AG10803 (cell line): ENCODE results near the gene TPPP.
"Not testable (repeated sequence)": the region's sequence is repeated elsewhere in the genome, so short reads cannot be mapped to it uniquely, and the experiment has no call there.

Experiments
- DNase-seq: peaks from one replicate; pipeline ENCODE4 v3.0.0; 2010; ENCODE audit warnings: low read depth
- H3K4me3 ChIP-seq: 2 replicates; pipeline ENCODE4 v1.5.1; 2011; ENCODE audit warnings: mild to moderate bottlenecking, low read length, control low read depth
- TF ChIP-seq, protein P1 (sequence below): conservative IDR thresholded peaks from 2 replicates; pipeline ENCODE4 v1.5.1; 2011; ENCODE audit warnings: mild to moderate bottlenecking, low read length, control low read depth, inconsistent platforms

Gene TPPP

DNA sequence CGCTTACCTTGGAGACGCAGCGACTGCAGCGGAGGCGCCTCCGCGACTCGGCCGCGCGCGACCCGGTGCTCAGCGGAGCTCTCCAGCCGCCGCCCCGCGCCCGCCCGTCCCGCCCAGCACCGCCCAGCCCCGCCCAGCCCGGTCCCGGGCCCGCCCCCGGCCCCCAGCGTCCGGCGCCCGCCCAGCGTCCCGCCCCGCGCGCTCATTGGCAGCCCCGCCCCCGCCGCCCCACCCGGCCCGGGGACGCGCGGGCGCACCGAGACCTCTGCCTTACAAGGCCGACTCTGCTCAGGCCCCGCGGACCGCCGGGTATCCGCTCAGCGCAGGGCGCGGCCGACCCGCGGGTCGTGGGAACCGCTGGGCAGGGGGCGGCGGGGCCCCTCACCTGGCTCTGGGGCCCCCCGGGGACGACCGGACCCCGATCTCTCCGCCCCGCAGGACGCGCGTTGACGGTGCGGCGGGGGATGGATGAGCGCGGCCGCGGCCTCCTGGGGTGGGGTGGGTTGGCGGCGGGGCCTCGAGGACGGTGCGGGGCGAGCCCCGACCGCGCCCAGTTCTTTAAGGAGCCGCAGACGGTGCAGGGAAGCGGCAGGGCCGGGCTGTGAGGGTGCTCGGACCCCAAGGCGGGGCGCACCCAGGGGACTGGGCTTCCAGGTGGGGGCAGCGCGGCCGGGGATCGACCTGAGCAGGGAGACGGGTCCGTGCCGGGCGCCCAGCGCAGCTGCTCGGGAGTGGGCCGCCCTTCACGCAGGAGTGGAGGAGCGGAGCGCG lies at the start of gene TPPP:
Gene TPPP, minus strand, starts transcription at position 82 of the 771 bp plus-strand sequence. CDS start 15,292 bp downstream, outside the sequence.
- DNase-seq, result peak; percentile 18
- H3K4me3 ChIP-seq, result not testable (repeated sequence)

DNA sequence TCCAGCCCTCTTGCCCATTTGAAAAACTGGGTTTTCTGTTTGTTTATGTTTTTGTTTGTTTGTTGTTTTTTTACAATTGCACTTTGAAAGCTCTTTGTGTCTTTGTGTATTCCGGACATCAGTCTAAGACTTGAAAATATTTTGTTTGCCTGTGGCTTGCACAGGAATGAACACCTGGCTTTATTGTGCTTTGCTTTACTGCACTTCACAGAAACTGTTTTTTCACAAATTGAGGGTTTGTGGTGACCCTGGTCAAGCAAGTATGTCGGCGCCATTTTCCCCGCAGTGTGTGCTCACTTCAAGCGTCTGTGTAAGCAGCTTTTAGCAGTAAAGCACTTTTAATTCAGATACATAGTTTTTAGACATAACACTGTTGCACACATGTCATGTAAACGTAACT lies 49.1 kb upstream of the TPPP start:
- not testable (repeated sequence) for H3K4me3 ChIP-seq, DNase-seq

DNA sequence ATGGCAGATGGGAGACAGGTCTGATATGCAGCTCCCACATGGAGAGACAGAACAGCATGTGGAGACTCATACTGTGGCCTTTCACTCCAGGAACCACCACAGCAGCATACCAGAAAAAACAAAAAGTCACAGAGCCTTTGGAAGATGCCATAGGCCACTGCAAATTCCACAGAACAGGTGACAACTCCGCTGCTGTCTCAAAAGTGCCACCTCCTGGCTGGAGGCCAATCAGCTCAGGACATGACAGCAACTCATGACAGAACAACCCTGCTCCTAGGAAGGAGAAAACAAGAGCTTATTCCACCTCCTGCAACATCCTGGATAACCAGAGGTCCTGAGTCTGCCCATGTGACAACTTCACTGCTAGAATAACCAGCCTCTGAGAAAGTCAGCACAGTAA lies 41.0 kb upstream of the TPPP start:
- not testable (repeated sequence) for DNase-seq, H3K4me3 ChIP-seq

DNA sequence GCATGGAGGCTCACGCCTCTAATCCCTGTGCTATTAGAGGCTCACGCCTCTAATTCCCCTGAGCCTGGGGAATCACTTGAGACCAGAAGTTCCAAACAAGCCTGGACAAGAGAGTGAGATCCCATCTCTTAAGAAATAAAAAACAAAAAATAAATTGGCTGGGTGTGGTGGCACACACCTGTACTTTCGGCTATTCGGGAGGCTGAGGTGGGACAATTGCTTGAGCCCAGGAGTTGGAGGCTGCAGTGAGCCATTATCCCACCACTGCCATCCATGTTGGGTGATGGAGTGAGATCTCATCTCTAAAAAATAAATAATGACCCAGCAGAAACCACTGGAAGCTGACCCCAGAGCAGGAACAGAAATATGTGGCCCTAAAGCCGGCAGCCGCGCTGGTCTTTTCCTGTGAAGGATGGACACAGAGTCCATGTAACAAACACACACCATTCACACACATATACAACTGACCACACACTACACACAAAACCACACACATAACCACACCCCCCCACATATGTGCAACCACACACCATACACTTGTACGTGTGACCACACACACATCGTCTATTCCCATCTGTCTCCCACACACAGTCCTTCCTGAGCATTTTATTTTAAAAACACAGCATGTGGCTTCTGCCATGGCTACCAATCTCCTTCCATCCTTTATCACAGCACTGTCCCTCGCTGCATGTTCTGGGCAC lies 39.8 kb upstream of the TPPP start:
- not testable (repeated sequence) for H3K4me3 ChIP-seq

DNA sequence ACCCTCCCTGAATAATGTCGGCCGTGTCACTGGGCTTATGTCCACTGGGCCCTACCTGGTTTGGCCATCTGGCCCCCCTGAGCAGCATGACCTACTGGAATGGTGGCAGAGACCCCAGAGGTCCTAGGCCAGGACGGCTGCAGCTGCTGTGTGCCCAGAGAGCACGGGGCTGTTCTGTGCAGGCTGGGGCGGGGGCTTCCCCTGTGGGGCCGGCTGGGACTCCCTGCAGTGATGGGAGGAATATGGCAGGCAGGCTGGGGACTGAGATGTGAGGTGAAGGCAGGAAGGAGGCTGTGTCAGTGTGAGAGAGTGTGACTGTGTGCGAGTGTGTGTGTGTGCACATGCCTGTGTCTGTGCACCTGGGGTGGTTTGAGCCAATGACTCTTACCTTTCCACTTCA lies 36.1 kb upstream of the TPPP start:
- not testable (repeated sequence) for DNase-seq, H3K4me3 ChIP-seq

More for the DNA sequence above, 39.8 kb upstream of the TPPP start:
- not testable (repeated sequence) for DNase-seq

DNA sequence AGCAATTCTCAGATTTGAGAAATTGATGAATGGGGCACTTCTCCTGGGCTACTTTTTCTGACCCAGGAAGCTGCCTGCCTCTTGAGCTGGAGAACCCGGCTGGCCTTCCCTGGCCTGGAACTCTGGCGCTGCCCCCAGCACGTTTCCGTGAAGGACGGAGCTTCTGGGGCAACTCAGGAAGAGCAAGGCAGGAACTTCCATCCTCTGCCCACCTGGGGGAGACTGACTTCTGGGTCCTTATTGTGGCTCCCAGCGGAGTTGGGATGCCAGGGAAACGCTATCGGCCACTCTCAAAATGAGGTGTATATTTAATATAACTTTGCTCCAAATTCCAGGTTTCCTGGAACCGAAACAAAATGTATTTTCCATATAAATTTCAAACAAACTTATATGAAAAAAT lies 33.9 kb upstream of the TPPP start:
- not testable (repeated sequence) for DNase-seq, H3K4me3 ChIP-seq

DNA sequence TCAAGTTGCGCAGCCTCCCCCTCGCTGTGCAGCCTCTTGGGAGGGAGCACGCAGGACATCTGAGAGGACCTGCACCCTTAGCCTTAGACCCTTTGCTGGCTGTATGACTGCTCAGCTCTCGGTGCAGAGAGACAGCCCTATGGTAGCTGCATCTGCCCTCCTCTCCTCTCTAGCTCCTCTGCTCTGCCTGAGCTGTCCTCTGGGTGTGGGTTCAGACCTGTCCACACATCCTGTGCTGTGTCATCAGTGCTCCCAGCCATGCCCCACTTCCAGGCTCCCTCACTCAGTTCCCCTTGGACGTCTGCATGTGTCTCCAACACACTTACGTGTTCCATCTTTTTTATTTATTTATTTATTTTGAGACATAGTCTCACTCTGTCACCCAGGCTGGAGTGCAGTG lies 30.7 kb upstream of the TPPP start:
- DNase-seq, H3K4me3 ChIP-seq: not testable (repeated sequence)

DNA sequence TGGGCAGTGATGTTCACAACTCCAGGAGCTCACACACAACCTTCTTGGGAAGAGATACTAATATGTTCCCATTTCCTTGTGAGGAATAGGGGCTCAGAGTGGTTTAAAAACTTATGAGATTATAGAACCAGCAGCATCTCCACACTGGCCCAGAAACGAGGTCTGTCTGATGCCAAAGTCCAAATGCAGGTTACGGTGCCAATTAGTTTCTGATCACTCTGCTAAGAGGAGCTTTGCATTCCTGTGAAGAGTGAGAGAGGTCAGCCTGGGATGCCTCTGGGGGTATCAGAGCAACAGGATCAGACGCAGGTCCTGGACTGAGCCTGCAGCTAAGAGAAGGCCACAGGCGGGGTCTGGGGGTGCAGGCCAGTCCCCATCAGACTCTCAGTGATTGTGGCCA lies 30.2 kb upstream of the TPPP start:
- H3K4me3 ChIP-seq, DNase-seq: not testable (repeated sequence)

DNA sequence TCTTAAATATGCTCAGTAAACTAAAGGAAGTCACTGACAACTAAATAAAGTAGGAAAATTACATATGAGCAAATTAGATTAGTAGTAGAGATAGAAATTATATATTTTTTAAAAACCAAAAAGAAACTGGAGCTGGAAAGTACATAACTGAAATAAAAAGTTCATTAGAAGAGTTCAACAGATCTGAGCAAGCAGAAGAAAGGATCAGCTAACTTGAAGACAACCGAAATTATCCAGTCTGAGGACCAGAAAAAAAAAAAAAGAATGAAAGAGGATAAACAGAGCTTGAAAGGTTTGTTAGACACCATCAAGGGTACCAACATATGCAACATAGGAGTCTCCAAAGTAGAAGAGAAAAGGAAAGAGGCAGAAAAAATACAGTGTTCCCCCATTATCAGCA lies 26.2 kb upstream of the TPPP start:
- not testable (repeated sequence) for DNase-seq, H3K4me3 ChIP-seq

DNA sequence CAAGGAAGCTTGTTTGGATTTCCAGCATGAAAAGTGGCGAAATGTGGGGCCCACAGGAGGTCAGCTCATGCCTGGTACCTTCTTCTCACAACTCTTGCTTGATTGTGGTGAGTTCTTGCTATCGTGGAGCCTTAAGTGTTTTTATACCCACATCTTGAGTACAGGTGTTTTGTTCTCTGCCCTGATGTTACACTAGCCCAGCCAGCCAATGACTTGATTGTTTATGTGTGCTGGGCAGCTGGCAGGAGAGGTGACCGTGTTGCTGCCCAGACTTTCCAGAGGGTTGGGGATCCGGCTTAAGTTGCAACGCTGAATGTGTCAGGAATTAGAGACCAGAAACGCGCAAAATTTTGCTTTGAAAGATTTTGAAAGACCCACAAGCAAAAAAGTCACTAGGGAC lies 24.0 kb upstream of the TPPP start:
- DNase-seq, result no peak
- no peak overlapping the region for H3K4me3 ChIP-seq
- TF ChIP-seq, protein P1, sequence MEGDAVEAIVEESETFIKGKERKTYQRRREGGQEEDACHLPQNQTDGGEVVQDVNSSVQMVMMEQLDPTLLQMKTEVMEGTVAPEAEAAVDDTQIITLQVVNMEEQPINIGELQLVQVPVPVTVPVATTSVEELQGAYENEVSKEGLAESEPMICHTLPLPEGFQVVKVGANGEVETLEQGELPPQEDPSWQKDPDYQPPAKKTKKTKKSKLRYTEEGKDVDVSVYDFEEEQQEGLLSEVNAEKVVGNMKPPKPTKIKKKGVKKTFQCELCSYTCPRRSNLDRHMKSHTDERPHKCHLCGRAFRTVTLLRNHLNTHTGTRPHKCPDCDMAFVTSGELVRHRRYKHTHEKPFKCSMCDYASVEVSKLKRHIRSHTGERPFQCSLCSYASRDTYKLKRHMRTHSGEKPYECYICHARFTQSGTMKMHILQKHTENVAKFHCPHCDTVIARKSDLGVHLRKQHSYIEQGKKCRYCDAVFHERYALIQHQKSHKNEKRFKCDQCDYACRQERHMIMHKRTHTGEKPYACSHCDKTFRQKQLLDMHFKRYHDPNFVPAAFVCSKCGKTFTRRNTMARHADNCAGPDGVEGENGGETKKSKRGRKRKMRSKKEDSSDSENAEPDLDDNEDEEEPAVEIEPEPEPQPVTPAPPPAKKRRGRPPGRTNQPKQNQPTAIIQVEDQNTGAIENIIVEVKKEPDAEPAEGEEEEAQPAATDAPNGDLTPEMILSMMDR, result no peak

DNA sequence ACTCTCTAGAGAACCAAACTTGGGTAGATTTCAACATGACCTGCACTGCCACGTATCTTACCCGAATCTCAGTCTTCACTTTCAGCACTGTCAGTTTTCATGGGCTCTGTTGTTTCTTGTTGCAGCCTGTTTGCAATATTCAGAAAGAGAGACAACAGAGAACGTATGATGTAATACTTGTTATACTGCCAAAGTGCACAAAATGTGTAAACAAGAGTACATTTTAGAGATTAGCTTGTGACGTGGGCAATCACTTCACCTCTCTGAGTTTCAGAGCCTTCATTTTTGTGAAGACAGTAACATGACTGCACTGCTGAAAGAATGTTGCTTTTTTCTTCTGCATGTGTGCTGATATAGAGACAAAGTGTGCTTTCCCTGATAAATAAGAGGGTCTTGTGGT lies 23.6 kb upstream of the TPPP start:
- not testable (repeated sequence) for H3K4me3 ChIP-seq, DNase-seq

DNA sequence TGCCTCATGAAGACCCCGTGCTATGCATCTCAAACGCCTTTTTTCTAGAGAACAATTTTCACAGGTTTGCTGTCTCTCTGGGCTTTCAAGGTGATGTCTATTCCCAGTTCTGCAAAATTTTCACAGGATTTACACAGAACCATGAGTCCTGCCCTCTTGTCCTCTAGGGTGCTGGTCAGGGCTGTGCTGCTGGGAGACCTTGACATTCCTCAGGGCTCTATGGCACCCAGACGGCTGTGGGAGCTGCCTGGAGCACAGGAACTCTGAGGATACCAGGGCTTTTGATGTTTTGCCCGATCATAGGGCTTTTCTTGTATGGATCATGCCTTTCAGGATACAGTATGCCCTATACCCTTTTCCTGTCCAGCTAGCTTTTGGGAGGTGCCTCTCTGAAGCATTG lies 22.5 kb upstream of the TPPP start:
- not testable (repeated sequence) for H3K4me3 ChIP-seq, DNase-seq

DNA sequence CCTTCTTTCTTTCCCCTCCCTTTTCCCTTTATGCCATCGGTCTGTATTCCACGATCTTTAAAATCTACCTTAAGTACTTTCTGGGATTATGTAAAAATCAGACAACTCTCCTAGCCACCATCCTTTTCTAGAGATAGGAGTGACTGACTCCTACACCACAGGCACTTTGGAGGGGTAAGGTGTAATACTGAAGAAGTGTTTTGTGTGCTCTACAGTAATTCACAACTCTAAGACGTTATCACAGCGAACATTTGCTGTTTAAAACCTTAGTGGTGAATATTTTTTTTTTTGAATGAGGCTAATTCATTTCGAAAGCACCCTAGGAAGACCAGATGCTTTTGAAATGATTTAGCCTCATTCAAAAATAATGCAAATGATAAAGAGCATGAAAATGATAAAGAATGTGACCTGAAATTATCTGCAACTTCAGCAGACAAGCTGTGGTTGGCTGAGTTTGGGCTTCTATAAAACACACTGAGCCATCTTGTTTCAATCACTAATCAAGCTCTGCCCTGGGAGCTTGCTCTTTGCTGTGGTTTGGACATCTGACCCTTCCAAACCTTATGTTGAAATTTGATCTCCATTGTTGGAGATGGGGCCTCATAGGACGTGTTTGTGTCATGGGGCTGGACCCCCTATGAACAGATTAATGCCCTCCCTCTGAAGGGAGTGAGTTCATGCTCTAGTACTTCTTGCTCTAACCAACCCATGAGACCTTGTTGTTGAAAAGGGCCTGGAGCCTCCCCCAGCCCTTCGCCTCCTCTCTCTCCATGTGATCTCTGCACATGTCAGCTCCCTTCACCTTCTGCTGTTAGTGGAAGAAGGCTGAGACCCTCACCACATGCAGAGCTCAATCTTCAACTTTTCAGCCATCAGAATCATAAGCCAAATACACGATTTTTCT lies 21.3 kb upstream of the TPPP start:
- not testable (repeated sequence) for H3K4me3 ChIP-seq, DNase-seq

DNA sequence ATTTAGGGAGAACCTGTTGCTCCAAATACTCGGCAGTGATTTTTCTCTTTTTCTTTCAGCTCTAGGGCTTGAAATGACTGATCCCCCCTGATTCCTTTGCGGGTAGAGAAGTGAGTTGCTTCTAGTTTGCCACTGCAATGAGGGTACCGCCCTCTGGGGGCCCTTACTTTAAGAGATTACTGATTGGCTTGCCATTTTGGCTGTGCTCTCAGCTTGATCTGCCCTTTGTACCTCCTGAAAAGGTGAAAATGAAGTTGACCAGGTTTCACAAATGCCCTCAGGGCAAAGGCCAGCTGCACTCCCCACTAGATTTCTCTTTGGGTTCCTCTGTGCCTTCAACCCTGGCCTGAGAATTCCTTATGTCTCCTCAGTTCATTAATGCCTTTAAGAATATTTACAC lies 20.5 kb upstream of the TPPP start:
- not testable (repeated sequence) for DNase-seq

DNA sequence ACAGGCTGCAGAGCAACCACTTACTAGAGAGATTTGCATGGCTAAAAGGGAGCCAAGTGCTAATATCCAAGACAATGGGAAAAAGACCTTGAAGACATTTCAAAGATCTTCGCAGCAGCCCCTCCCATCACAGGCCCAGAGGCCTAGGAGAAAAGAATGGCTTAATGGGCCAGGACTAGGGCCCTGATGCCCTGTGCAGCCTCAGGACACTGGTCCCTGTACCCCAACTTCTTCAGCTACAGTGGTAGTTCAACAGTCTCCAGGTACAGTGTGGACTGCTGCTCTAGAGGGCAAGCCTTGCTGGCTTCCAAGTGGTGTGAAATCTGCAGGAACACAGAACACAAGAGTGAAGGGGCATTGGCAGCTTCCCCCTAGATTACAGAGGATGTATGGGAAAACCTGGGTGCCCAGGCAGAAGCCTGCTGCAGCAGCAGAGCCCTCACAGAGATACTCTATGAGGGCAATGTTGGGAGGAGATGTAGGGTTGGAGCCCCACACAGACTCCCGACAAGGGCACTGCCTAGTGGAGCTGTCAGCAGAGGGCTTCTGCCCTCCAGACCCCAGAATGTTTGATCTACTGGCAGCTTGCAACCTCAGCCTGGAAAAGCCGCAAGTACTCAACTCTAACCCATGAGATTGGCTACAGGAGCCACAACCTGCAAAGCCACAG lies 15.8 kb upstream of the TPPP start:
- not testable (repeated sequence) for H3K4me3 ChIP-seq, DNase-seq

More for the DNA sequence above, 20.5 kb upstream of the TPPP start:
- not testable (repeated sequence) for H3K4me3 ChIP-seq

DNA sequence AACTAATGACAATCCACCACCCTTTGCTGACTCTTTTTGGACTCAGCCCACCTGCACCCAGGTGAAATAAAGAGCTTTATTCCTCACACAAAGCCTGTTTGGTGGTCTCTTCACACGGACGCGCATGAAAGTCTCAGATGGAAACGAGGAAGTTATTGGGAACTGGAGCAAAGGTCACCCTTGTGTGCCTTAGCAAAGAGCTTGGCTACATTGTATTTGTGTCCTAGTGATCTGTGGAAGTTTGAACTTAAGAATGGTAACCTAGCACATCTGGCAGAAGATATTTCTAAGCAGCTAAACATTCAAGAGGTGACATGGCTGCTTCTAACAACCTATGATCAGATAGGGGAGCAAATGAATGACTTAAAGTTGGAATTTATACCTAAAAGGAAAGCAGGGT lies 15.2 kb upstream of the TPPP start:
- not testable (repeated sequence) for DNase-seq, H3K4me3 ChIP-seq

DNA sequence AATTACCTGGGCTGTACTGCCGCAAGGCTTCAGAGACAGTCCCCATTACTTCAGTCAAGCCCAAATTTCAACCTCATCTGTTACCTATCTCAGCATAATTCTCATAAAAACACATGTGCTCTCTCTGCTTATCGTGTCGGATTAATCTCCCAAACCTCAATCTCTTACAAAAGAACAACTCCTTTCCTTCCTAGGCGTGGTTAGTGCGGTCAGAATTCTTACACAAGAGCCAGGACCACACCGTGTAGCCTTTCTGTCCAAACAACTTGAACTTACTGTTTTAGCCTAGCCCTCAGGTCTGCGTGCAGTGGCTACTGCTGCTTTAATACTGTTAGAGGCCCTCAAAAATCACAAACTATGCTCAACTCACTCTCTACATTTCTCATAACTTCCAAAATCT lies 13.0 kb upstream of the TPPP start:
- not testable (repeated sequence) for H3K4me3 ChIP-seq, DNase-seq
